ENCODE measurements around the gene TNFRSF4. TPM values are rescaled to one million over a fixed set of nuclear protein-coding genes. Genes with fewer than 3 reads are reported as not detected.
"Not testable (repeated sequence)": the region's sequence is repeated elsewhere in the genome, so short reads cannot be mapped to it uniquely, and the experiment has no call there.

TNFRSF4 gene
- total RNA-seq, 8 experiments from 2014 or later, result 0.18 to 1.00 (median 0.25) TPM; not detected in 2

DNA sequence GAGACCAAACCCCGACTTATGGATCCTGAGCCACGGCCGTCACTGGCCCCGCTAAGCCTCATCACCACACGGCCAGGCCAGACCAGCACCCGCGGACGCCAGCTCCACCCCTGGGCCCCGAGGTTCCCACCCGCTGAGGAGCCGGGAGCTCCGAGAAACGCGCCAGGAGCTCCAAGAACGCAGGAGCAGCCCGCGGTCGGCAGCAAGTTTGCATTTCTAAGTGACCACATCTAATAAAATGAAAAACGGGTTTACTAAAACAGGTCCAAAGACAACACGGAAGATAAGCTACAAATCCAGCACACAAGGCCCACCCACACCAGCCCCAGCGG is 40.7 kb upstream of the TNFRSF4 start:
- H3K27ac ChIP-seq, result no peak overlapping the region
- no peak overlapping the region for H3K4me3 ChIP-seq
- no peak for ATAC-seq (replicated peaks in 6 of 8)
- peaks cover 0 to 2% of the 10 kb centered on the region in 2 donors for H3K4me1 ChIP-seq (replicated peaks in 1 of 2)
- in situ Hi-C loops (cut with MboI; ENCODE audit: low pct_unique_long_range_greater_than_20kb in 2 of 9, low sequenced_read_pairs in 9 of 9, unreplicated experiment in 9 of 9), result loop anchor here in 3 of 9 experiments (10.0 to 25.0 kb wide), 3 partner anchors 92 to 242 kb away; partner anchors contain the start of genes AGRN (in 2 of the 3), HES4 (in 2 of the 3), ISG15 (in 2 of the 3) and C1orf159 (in 1 of the 3)
- WGBS, 10 experiments, result 63 to 96% (median 93%) methylated on average over 2 to 13 of the region's 21 CpGs; no CpG with 5 or more reads in 5 of the 10 experiments

DNA sequence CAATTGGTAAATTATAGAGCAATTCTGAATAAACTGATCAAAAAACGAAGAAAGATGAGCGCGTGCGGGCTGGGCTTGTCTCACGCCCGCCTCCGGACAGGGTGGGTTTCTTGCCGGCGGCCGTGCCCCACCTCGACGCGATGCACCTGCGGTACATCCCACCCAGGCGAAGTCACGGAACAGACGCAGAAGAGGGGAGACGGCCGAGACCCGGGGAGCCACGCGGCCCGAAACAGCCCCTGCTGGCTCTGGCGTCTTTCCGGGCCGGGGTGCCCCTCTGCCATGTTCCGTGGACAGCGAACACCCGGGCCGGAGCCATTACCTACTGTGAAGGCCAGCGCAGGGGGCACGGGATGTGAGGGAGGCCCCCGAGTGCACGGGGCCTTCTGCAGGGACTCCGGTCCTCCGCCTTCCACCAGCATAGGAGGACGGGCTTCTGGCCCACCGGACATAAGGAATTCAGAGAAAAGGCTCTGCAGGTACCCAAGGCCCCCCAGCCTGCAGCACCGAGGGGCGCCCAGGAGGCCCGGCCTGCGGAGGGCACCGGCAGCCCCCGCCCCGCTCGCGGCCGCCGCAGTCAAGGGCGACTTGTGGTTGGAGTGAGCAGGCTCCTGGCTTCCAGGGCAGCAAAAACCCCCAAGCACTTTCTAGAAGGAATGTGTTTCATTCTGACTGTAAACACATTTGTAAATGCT is 40.2 kb upstream of the TNFRSF4 start:
- Histone ChIP-seq H3K4me3 (no peak overlapping the region), H3K4me1 (replicated peaks in 1 of 2) (peaks cover 0 to 2% of the 10 kb centered on the region in 2 donors), H3K27ac (no peak overlapping the region)
- WGBS, 10 experiments, result 91 to 100% (median 97%) methylated on average over 2 to 23 of the region's 50 CpGs; no CpG with 5 or more reads in 3 of the 10 experiments
- ATAC-seq (replicated peaks in 6 of 8), result no peak
- in situ Hi-C loops (cut with MboI; ENCODE audit: low pct_unique_long_range_greater_than_20kb in 2 of 9, low sequenced_read_pairs in 9 of 9, unreplicated experiment in 9 of 9), result loop anchor here in 3 of 9 experiments (10.0 to 25.0 kb wide), 3 partner anchors 92 to 242 kb away; partner anchors contain the start of genes AGRN (in 2 of the 3), HES4 (in 2 of the 3), ISG15 (in 2 of the 3) and C1orf159 (in 1 of the 3)

DNA sequence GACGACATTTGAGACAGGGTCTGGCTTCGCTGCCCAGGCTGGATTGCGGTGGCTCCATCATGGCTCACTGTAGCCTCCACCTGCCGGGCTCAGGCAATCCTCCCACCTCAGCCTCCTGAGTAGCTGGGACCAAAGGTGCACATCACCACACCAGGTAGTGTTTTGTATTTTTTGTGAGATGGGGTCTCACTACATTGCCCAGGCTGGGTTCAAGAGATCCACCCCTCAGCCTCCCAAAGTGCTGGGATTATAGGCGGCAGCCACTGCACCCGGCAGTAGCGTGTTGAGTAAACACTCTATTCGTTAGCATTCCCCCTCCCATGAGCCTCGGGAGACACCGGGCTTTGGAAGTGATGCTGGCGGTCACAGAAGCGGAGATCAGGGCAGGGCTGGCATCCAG is 39.4 kb upstream of the TNFRSF4 start:
- H3K4me1 ChIP-seq (replicated peaks in 1 of 2), result peaks cover 0 to 2% of the 10 kb centered on the region in 2 donors
- H3K27ac ChIP-seq, result no peak overlapping the region
- in situ Hi-C loops (cut with MboI; ENCODE audit: low pct_unique_long_range_greater_than_20kb in 2 of 9, low sequenced_read_pairs in 9 of 9, unreplicated experiment in 9 of 9), result loop anchor here in 3 of 9 experiments (10.0 to 25.0 kb wide), 3 partner anchors 91 to 241 kb away; partner anchors contain the start of genes AGRN (in 2 of the 3), HES4 (in 2 of the 3), ISG15 (in 2 of the 3) and C1orf159 (in 1 of the 3)
- ATAC-seq (replicated peaks in 6 of 8), result no peak
- WGBS, 10 experiments, result 80 to 100% (median 97%) methylated on average over 2 to 10 of the region's 12 CpGs; no CpG with 5 or more reads in 3 of the 10 experiments
- no peak overlapping the region for H3K4me3 ChIP-seq

DNA sequence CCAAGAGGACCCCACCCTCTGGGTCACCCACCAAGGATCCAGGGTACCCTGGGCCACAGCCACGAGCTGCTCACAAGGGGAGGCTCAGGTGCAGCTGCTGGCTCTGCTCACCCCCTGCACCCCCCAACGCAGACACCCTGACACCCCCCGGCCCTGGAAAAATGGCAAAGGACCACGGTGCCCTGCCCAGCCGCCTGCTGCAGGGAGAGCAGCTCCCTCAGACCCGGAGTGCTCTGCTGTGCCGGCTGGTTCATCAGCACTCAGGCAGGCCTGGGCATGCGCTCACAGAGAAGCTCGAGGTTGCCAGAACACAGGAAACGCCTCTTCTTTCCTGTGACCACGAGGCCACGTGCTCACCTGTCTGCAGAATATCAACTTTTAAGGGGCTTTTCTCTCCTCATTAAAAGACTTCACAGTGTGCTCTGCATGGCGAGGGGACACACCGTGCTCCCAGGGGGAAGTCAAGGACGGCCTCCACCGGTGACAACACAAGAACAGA is 36.9 kb upstream of the TNFRSF4 start:
- Histone ChIP-seq H3K4me3 (no peak overlapping the region), H3K4me1 (replicated peaks in 1 of 2) (peaks cover 3 to 12% of the 10 kb centered on the region in 2 donors), H3K27ac (no peak overlapping the region)
- in situ Hi-C loops (cut with MboI; ENCODE audit: low pct_unique_long_range_greater_than_20kb in 2 of 9, low sequenced_read_pairs in 9 of 9, unreplicated experiment in 9 of 9), result loop anchor here in 3 of 9 experiments (10.0 to 25.0 kb wide), 3 partner anchors 89 to 239 kb away; partner anchors contain the start of genes AGRN (in 2 of the 3), HES4 (in 2 of the 3), ISG15 (in 2 of the 3) and C1orf159 (in 1 of the 3)
- 50 to 88% (median 75%) methylated on average over 1 to 10 of the region's 16 CpGs; no CpG with 5 or more reads in 6 of the 10 experiments for WGBS, 10 experiments
- ATAC-seq (replicated peaks in 6 of 8), result peak in 1 of 8 experiments; percentile 8

DNA sequence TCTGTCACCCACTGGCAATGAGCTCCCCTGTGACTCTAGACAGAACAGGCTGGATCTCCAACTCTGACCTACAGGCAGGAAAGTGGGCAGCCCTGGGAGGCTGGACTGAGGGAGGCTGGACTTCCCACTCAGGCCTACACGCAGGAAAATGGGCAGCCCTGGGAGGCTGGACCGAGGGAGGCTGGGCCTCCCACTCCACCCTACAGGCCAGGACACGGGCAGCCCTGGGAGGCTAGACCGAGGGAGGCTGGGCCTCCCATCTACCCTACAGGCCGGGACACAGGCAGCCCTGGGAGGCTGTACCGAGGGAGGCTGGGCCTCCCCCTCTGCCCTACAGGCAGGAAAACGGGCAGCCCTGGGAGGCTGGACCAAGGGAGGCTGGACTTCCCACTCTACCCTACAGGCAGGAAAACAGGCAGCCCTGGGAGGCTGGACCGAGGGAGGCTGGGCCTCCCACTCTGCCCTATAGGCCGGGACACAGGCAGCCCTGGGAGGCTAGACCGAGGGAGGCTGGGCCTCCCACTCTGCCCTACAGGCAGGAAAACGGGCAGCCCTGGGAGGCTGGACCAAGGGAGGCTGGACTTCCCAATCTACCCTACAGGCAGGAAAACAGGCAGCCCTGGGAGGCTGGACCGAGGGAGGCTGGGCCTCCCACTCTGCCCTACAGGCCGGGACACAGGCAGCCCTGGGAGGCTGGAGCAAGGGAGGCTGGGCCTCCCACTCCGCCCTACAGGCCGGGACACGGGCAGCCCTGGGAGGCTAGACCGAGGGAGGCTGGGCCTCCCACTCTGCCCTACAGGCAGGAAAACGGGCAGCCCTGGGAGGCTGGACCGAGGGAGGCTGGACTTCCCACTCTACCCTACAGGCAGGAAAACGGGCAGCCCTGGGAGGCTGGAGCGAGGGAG is 34.3 kb upstream of the TNFRSF4 start:
- H3K4me3 ChIP-seq; H3K27ac ChIP-seq; in situ Hi-C loops (cut with MboI; ENCODE audit: low pct_unique_long_range_greater_than_20kb in 2 of 9, low sequenced_read_pairs in 9 of 9, unreplicated experiment in 9 of 9); ATAC-seq (replicated peaks in 6 of 8): not testable (repeated sequence)
- WGBS, 10 experiments, result 40 to 100% (median 55%) methylated on average over 1 to 2 of the region's 21 CpGs; no CpG with 5 or more reads in 4 of the 10 experiments
- peaks cover 12 to 21% of the 10 kb centered on the region in 2 donors for H3K4me1 ChIP-seq (replicated peaks in 1 of 2)

DNA sequence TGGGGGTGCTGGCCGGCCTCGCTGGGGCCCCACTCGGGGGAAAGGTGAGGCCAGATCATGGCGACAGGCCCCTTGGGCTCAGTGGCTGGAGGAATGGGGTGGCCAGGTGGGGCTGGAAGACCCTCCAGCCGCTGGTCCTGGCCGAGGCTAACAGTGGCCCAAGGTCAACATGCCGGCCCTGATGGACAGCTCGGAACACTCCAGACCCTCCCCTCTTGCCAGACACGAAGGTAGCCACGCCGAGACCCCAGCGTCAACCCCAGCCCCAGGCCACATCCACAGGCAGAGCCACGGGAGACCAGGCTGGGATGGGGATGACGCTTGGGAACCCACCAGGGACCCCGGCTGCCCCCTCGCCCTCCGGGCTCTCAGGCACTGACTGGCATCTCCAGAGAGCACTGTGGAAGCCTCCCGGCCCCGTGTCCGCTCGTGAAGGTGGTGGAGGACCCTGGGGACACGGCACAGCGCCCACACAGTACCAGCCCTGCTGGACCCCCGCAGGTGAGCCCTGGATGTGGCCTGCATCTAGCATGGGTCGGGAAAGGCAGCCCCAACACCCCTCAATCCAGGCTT is 33.5 kb upstream of the TNFRSF4 start:
- peak in 2 of 8 experiments; percentile 1 to 6 for ATAC-seq (replicated peaks in 6 of 8)
- in situ Hi-C loops (cut with MboI; ENCODE audit: low pct_unique_long_range_greater_than_20kb in 2 of 9, low sequenced_read_pairs in 9 of 9, unreplicated experiment in 9 of 9), result no loop called here
- 0 to 90% (median 64%) methylated on average over 1 to 17 of the region's 25 CpGs; no CpG with 5 or more reads in 5 of the 10 experiments for WGBS, 10 experiments
- Histone ChIP-seq H3K4me3 (no peak overlapping the region), H3K4me1 (replicated peaks in 1 of 2) (peaks cover 14 to 21% of the 10 kb centered on the region in 2 donors), H3K27ac (no peak overlapping the region)

DNA sequence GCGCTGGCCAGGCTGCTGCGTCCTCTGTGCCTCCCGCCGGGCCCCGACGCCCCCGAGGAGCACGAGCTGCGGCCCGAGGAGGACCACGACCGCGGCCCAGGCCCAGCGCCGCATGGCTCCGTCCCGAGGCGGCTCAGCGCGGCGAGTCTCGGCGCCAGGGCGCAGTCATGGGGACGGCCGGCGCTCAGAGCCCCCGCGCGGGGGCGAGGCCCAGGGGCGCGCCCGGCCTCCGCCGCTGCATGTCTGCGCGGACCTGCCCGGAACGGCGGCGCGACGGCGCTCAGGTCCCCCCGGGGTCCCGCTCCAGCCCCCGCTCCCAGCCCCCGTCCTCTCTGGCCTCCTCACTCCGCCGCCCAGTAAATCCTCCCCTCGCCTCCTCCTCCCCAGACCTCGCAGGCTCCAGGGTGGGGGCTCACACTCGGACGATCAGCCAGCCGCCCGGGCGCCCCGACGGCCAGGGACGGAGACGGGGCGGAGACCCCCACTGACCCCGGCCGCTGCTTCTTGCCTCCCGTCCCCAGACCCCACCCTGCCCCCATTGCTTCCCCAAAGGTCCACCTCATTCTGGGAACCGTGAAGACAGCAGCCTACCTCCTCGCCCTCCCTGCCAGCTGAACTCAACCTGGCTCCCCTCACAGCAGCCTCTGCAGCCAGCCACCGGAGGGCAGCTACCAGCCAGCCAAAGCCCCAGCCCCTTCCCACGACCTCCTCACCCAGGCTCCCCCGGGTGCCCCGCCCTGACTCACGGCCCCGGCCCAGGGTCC is 32.8 kb upstream of the TNFRSF4 start, which contains the start of gene C1QTNF12:
Gene C1QTNF12 (minus strand): TSS at position 146 of the 764 bp plus-strand sequence. CDS start 32 bp downstream, at position 114.
- Histone ChIP-seq H3K27ac (no peak within 1 kb of the TSS), H3K4me3 (no peak within 1 kb of the TSS), H3K4me1 (replicated peaks in 1 of 2) (peaks cover 14 to 21% of the 10 kb centered on the region in 2 donors)
- peak; percentile 7 to 66 (median 36) for ATAC-seq (replicated peaks in 6 of 8)
- WGBS, 10 experiments, result 5 to 6% methylated on average over 8 to 12 of the region's 74 CpGs; no CpG with 5 or more reads in 8 of the 10 experiments
- in situ Hi-C loops (cut with MboI; ENCODE audit: low pct_unique_long_range_greater_than_20kb in 2 of 9, low sequenced_read_pairs in 9 of 9, unreplicated experiment in 9 of 9), result no loop called here

DNA sequence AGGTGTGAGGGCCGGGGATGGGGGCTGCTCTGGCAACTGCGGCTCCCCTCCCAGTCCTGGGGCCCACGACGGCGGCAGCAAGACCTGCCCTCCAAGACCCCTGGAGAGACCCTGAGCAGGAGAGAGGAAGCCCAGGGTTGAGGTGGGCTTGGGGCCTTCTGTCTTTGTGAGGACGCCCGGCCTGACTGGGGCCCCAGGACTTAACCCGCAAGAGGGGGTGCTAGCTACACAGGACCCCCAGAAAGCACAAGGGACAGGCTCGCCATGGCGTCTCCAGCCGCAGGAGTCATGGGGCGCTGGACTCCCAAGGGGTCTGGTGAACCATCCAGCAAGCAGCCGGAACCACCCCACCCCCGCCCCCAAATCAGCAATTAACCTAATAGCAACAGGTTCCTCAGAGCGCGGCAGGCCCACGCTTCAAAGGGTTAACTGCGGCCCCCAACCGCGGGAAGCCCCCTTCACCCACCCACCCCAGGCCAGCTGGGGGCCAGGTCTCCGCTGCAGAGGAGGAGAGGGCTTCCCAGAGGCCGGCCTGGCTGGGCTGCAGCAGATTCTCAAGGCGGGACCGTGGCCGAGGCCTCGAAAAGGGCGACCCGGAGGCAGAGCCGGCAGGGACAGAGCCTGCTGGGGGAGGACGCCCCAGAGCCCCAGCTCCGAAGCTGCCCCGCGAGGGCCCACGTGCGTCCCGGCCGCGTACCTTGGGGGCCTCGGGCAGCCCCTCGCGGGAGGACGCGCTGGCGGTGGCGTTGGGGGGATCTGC is 32.0 kb upstream of the TNFRSF4 start:
- no peak overlapping the region for H3K4me3 ChIP-seq
- 49 to 100% (median 60%) methylated on average over 1 to 7 of the region's 45 CpGs; no CpG with 5 or more reads in 5 of the 10 experiments for WGBS, 10 experiments
- in situ Hi-C loops (cut with MboI; ENCODE audit: low pct_unique_long_range_greater_than_20kb in 2 of 9, low sequenced_read_pairs in 9 of 9, unreplicated experiment in 9 of 9), result no loop called here
- ATAC-seq (replicated peaks in 6 of 8), result peak in 3 of 8 experiments; percentile 1 to 9 (median 3)
- H3K4me1 ChIP-seq (replicated peaks in 1 of 2), result peaks cover 14 to 21% of the 10 kb centered on the region in 2 donors
- H3K27ac ChIP-seq, result no peak overlapping the region

DNA sequence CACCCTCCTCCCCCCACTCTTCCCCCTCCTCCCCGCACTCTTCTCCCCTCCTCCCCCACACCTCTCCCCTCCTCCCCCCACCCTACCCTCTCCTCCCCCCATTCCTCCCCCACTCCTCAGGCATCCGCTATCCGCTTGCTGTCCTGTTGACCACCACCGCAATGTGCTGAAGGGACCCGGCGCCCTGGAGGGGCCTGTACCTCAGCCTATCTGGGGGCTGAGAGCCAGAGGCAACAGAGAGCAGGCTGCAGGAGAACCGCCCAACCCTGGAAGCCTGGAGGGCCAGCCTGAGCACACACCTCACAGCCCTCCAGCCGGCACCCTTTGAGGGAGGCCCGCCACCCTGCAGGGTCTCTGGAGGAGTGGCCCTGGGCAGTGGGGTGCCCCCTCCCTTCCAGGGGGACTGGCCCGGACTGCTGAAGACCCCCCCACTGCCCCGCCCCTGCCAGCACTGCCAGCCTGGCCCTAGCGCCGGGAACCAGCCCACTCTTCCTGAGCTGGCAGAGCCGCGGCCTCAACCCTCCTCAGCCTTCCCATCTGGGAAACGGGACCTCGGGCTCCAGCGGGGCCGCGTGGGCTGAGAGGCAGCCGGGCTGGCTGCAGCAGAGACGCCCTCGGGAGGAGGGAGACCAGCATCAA is 31.3 kb upstream of the TNFRSF4 start:
- 85% methylated on average over 4 of the region's 23 CpGs; no CpG with 5 or more reads in 9 of the 10 experiments for WGBS, 10 experiments
- H3K27ac ChIP-seq, result no peak overlapping the region
- H3K4me3 ChIP-seq, result no peak overlapping the region
- peaks cover 17 to 25% of the 10 kb centered on the region in 2 donors for H3K4me1 ChIP-seq (replicated peaks in 1 of 2)
- in situ Hi-C loops (cut with MboI; ENCODE audit: low pct_unique_long_range_greater_than_20kb in 2 of 9, low sequenced_read_pairs in 9 of 9, unreplicated experiment in 9 of 9), result no loop called here
- no peak for ATAC-seq (replicated peaks in 6 of 8)

DNA sequence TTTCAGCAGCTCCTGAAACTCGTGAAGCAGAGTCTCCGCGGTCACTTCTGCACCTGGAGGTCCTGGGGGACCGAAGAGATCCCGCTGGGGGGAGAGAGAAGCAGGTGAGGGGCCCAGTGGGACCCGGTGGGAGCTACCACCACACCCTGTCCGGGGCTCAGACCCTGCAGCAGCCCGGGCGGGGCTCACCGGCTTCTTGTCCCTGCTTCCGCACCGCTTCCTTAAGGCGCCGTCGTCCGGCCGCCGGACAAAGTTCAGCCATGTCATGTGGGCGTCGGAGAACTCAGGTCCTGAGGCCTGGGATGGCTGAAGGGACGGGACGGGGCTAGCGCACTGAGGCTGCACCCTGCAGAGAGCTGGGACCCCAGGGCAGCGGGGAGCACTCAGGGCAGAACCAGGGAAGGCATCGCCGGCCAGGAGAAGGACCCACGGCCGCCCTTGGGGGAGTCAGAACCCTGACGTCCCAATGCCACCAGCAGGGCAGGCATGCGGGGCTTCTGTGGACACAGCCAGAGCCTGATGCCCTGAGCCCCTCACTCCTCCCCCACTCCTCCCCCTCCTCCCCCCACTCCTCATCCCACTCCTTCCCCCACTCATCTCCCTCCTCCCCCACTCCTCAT is 30.3 kb upstream of the TNFRSF4 start:
- Histone ChIP-seq H3K27ac (no peak overlapping the region), H3K4me3 (no peak overlapping the region), H3K4me1 (replicated peaks in 1 of 2) (peaks cover 27 to 32% of the 10 kb centered on the region in 2 donors)
- ATAC-seq (replicated peaks in 6 of 8), result peak in 2 of 8 experiments; percentile 1 to 10
- in situ Hi-C loops (cut with MboI; ENCODE audit: low pct_unique_long_range_greater_than_20kb in 2 of 9, low sequenced_read_pairs in 9 of 9, unreplicated experiment in 9 of 9), result no loop called here
- 68 to 80% methylated on average over 1 to 4 of the region's 30 CpGs; no CpG with 5 or more reads in 8 of the 10 experiments for WGBS, 10 experiments
